Activated CD8-positive, alpha-beta memory T cell treated with anti-CD3 and anti-CD28 coated beads, Interleukin-2, amount 50 U/mL, for 48 hours (primary cell): ENCODE data around the gene NDUFS2.

ENCODE experiments used
- DNase-seq: peaks from one replicate; pipeline ENCODE4 v3.0.0-alpha.2; 2020

NDUFS2 gene

GRCh38 chr1:161196521-161197451, 5.4 kb upstream of the NDUFS2 start:
- no peak for DNase-seq

GRCh38 chr1:161197560-161198193, 4.5 kb upstream of the NDUFS2 start:
- DNase-seq, result no peak

- no peak for DNase-seq
These were observed 3.8 kb upstream of the NDUFS2 start for GRCh38 chr1:161198194-161198896.

DNA sequence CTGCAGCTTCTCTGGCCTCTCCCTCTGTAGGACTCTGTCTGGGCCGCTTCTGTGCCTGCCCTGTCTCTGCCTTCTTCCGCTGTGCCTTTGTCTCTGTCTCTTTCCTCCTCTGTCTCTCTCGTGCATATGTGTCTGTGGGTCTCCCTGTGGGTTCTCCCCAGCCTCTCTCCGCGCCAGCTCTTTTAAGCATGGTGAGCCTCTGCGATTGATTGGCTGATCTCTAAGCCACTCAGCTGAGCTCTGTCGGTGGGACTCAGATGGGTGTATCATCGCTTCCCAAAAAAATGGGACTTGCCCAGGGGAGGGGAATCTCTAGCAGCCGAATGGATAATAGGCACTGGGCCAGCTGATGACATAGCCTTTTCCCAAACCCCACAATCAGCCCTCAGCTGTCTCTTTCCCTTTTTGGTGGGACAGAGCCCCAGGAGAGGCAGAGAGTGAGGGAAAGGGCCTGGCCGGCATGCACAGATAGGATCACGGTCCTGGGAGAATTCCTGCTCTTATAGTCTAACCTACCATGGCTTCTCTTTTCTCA, 3.2 kb upstream of the NDUFS2 start, which contains the start of gene ADAMTS4:
Gene ADAMTS4, minus strand, starts transcription at position 158 of the 535 bp plus-strand sequence. CDS start 427 bp downstream, outside the sequence.
- DNase-seq, result no peak

DNA sequence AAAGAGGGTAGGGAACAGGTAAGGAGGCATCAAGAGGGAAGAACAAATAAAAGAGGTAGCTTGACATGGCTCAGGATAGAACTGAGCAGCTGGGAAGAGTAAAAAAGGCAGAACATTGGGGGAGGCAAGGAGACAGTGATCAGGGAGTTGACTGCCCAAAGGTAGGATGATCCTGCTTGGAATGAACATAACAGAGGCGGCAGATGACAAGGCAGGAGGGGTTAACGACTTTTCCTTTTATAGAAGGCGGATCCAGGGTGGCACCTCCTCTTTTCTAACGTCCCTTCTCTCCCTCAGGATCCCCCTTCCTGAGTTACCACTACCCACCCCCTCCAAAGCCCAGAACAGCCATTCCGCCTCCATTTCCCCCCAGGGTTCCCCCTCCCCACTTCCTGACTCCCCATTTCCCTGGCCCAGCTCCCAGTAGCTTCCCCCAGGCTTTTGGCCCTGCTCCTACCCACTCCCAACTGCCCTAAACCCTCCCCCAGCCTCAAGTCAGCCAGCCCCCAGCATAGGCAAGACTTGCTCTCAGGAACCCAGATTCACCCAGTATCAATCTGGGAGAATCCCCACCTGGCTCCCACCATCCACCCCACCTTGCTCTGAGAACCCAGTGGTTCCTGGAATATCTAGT, 2.5 kb upstream of the NDUFS2 start:
- no peak for DNase-seq

DNA sequence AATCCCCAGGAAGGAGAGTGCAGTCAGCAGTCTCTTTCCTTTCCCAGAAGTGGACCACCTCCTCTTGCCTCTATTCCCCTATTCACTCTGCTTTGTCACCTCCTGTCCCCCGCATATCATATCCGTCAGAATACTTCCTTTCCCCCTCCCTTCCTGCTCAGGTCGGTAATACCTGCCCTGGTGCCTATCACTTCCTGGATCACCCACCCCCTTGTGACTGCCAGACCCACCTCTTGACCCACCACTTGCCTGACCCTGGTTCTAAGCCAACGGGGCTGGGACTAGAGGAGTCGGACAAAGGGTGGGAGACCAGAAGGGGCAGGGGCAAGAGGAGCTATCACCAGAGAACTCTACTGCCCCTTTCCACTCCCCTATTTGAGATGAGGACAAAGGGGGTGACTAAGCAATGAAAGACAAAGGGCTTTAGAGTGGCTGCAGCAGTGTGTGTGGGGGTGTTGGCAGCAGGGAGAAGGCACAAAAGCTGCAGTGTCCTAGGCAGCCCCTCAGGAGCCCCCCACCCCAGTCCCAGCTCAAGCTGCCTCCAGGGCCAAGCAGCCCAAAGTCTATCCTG, 1.7 kb upstream of the NDUFS2 start:
- DNase-seq, result no peak

- no peak for DNase-seq
These were observed 953 bp upstream of the NDUFS2 start for GRCh38 chr1:161200992-161201835.

DNA sequence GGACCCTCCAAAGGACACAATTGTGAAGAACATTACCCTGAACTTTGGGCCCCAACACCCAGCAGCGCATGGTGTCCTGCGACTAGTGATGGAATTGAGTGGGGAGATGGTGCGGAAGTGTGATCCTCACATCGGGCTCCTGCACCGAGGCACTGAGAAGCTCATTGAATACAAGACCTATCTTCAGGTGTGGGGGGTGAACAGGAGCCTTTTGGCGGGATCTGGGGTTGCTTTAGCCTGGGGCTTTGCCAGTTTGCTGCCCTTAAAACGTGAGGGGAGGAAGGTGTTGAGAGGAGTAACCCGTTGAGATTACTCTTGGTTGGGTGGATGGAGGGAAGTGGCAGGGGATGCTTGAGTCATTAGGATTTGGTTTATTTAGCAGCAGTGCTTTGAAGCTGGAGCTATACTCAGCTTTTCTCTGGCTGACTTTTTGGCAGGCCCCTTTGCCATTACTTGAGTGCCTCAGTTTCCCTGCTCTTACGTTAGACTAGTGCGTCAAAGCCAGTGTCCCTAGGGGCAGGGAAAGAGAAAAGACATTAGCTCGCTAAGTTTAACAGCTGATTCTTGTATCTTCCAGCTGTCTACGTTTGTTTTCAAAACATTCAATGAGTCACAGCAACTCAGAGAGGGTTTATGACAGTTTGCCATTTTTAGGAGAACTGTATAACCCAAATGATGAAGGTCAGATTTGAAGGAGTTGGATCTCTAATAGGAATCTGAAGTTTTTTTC, 4.4 kb downstream of the NDUFS2 start:
- DNase-seq, result no peak

DNA sequence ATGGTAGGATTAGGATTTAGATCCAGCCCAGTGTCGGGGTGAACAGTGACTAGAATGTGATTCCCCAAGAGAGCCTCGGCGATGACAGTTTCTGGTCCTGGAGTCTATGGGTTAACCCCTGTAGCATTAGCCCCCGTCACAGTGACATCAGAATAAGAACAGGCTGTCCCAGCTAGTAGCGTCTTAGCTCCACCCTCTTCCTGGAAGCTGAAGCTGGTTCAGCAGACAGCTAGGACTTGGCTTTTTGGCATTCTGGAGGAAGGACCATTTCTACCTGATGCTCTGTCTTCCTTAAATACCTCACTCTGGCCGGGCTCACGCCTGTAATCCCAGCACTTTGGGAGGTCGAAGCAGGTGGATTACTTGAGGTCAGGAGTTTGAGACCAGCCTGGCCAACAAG, 5.0 kb downstream of the NDUFS2 start:
- no peak for DNase-seq

GRCh38 chr1:161209790-161210409, 7.7 kb downstream of the NDUFS2 start:
- DNase-seq, result peak; percentile 82

GRCh38 chr1:161214369-161214768, 12.2 kb downstream of the NDUFS2 start:
- no peak for DNase-seq

DNA sequence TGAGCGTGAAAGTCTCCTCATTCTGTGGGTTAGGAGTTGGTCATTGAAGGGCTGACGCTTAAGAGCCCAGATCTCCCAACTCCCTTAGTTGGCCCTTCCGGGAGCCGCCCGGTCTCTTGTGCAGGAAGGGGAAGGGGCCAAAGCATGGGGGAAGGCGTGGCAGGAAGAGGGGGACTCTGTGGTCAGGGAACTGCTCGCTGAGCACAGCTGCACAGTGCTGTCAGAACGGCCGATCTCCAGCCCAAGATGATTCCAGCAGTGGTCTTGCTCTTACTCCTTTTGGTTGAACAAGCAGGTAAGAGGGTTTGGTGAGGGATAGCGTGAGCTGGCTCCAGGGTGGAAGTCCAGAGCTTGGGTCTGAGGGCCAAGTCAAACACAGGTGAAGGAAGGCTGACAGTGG, 12.9 kb downstream of the NDUFS2 start, which contains the start of gene FCER1G:
Gene FCER1G, plus strand, starts transcription at position 220 of the 400 bp plus-strand sequence. Its CDS starts 27 bp downstream, at position 247.
- no peak for DNase-seq

GRCh38 chr1:161216945-161217712, 15.0 kb downstream of the NDUFS2 start:
- no peak for DNase-seq

DNA sequence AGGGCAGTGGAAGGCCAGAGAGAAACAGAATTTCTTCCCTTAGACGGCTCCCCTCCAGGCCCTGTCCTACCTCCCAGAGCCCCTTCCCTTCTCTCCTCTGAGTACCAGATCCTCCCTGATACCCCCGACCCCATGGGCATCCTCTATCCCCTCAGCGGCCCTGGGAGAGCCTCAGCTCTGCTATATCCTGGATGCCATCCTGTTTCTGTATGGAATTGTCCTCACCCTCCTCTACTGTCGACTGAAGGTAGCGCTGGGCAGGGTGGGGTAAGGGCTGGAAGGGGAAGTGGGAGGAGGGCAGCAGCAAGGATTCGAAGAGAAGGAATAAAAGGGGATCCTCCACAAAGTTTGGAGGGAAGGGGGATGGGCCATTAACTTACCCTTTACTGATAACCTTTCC, 15.7 kb downstream of the NDUFS2 start:
- no peak for DNase-seq

GRCh38 chr1:161218301-161219077, 16.3 kb downstream of the NDUFS2 start:
- DNase-seq, result no peak

DNA sequence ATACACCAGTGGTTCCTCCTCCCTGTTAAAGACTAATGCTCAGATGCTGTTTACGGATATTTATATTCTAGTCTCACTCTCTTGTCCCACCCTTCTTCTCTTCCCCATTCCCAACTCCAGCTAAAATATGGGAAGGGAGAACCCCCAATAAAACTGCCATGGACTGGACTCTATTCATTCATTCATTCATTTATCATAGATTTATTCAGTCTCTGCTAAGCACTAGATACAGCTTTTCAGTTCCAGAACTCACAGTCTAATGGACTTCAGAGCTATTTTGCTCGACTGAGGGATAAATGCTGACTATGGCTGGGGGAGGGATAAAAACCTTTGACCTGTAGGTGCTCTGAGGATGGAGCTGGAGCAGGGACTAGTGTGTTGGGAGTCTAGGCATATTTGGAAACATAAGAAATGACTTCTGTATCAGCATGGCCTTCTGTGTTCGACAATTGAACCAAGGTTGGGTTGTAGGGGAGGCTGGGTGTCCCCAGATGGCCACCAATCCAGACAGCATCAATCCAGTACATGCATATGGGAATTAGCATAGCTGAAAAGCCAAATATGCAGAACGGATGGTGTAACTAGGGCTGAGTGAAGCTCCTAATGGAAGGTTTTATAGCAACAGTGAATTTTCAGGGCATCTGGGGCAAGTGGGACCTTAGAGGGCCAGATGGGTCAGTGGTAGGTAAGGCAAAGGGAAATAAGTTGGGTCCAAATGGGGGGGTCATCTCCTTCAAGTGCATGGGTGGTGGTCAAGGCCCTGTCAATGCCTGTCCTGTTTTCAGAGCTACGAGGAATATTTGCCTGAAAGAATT, 17.1 kb downstream of the NDUFS2 start:
- no peak for DNase-seq

DNA sequence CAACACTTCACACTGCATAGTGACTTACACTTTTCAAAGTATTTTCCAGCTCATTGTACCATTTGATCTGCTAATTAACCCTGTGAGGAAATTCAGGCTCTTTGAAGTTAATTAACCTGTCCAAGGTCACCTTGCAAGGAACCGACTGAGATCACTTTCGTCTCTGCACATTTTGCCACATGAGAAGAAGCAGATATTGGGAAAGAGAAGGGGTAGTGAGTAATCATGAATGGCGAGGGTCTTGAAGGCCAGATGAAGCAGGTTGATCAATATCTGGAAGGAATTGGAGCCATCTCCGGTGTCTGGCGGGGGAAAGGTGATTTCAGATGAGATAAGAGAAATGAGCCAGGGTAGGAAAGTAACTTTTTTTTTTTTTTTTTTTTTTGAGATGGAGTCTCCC, 17.8 kb downstream of the NDUFS2 start:
- no peak for DNase-seq
